Tongue (tissue), 2 donors: ENCODE results near the gene PBX3. TPM values are rescaled to one million over a fixed set of nuclear protein-coding genes. Genes with fewer than 3 reads are reported as not detected.
"Not testable (repeated sequence)": the region's sequence is repeated elsewhere in the genome, so short reads cannot be mapped to it uniquely, and the experiment has no call there.

Experiments used
- DNase-seq: peaks from one replicate; pipeline ENCODE4 v3.0.0-alpha.2; 2015
- total RNA-seq: library from RNA; depleted of rRNA; stranded (reverse); fragments of >200 nt; gene quantifications from one replicate; pipeline ENCODE4 v1.2.3, GENCODE V29; 2014

PBX3 gene
- total RNA-seq, 1 donor from 2014 or later = 33.1 TPM

- DNase-seq = no peak
These were observed 2.2 kb downstream of the PBX3 start for GRCh38 chr9:125749287-125749935.

DNA sequence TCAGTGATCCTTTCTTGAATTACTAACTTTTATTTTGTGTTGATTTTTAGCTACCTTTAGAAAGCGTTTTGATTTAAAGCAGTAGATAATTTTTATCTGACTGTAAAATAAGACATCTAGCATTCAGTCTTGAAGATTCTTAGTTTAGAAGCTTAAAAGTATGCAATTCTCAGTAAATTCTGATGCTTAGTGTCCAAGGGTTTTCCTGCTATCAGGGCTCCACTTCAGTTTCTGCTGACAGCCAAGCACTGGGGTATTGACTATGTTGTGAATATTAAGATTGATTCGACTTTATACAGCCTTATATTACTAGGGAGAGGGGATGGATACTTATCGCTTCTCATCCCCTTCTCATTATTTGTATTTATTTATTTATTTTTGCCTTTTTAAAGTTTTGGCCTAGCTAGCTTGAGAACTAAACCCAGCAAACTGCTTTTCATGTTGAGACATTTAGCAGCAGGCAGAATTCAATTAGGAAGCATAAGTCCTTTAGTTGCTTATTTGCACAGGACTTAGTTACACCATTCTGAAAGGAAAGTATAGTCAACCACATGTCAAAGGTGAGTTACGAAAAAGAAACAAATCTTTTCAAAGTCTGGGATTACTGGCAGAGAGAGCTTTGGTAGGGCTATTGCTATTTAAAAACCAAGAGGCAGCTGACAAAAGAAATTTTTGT lies 2.9 kb downstream of the PBX3 start:
- peak; percentile 20 for DNase-seq

- no peak for DNase-seq
These were observed 3.4 kb downstream of the PBX3 start for GRCh38 chr9:125750627-125751011.

GRCh38 chr9:125752070-125752628 lies 5.0 kb downstream of the PBX3 start:
- DNase-seq = no peak

DNA sequence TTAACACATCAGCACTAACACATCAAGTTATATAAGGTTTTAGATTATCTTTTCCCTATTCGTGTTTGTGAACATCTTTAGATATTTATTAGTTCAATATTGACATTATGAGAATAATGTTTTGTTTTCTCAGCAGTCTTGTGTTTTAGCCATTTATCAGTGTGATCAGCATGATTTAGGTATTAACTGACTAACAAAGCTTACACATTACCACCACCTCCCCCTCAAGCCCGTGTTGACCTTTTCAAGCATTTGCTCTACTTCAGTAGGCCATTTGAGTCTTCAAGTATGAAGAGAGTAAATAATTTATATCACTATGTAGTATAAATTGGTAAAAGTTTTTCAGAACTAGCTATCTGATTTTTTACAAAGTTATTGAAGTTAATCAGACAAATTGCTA lies 6.9 kb downstream of the PBX3 start:
- no peak for DNase-seq

- no peak for DNase-seq
These were observed 8.2 kb downstream of the PBX3 start for GRCh38 chr9:125755340-125755739.

GRCh38 chr9:125756518-125756917 lies 9.3 kb downstream of the PBX3 start:
- no peak for DNase-seq

DNA sequence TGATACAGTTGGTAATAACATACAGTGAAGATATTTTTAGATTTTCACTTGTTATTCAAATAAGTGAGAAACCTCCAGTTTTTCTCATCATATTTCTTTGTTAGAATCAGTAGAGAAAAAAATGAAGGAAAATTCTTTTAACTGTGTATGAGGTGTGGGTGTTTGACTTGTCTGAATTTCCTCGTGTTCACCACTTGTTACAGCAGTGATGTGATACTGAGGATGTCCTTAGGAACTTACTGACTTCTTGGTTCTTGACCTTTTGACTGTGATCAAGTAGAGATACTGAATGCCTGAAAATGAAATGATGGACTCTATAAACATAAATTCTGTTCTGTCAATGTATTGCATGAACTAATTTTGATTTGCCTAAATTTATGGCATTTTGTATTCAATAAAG lies 10.7 kb downstream of the PBX3 start:
- no peak for DNase-seq

GRCh38 chr9:125758986-125759763 lies 12.0 kb downstream of the PBX3 start:
- DNase-seq = no peak

DNA sequence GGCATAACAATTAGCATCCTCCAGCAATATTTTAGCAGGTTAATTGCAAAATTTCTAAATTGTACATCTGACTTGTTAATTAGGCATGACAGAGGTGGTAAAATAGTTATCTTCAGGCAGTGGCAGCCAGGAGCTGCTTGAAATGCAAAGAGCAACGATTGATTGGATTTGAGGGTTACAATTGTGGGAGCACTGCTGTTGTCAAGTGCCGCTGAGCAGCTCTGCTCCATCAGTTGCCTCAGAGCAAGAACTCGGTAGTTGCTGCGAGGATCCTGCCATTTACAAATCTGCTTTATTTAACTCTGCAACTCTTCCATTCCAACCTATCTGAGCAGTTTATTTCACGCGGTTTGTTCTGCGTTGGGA lies 12.6 kb downstream of the PBX3 start:
- no peak for DNase-seq

DNA sequence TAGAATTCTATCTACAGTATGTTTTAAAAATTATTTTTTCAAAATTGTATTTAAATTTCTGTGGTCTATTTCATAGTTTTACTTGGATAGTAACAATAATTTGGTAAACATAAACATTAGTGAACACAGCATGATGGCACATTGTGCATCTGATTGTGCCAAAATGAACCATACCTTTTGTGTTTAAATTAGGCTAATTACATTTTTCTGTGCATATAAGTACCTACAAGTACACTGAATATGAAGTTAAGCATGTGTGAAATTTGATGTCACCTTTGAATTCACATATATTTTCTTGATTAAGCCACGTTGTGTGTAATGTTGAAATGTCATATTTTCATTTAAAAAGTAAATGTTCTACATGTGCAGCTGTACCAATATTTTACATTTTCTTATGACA lies 13.4 kb downstream of the PBX3 start:
- no peak for DNase-seq

DNA sequence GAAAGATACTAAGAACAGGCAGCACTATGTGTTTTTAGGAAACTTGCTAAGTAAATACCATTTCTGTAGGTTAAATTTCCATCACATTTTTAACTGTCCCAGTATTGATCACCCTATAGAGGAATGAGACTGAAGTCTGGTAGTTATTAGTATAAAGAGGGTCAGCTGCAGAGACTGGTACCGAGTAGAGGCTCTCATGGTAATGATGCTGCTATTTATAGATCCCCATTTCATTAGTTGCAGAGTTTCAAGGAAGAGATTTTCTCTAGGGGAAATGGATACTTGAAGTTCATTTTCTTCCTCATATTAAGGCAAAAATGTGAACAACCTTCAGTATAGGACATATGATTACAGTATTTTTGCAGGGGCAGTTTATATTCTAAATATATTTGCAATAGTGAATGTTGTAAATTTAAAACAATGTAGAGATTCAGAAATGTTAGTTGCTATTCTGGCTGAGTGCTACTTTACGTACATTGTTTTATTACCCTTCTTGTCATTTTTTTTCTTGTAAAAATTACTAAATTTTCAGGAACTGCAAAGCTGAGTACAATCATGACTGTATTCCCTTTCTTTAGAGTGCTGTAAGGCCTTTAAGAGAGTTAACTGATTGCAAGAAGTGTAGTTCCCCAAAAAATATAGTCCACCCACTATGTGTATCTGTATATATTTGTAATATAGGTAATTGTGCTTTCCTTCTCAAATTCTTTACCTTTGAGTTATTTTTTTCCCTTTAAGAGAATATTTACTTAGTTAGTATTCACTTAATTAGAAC lies 14.7 kb downstream of the PBX3 start:
- no peak for DNase-seq

- DNase-seq = peak; percentile 48
These were observed 16.2 kb downstream of the PBX3 start for GRCh38 chr9:125763394-125763801.

- DNase-seq = no peak
These were observed 17.0 kb downstream of the PBX3 start for GRCh38 chr9:125764198-125764597.

GRCh38 chr9:125766468-125767221 lies 19.5 kb downstream of the PBX3 start:
- no peak for DNase-seq

DNA sequence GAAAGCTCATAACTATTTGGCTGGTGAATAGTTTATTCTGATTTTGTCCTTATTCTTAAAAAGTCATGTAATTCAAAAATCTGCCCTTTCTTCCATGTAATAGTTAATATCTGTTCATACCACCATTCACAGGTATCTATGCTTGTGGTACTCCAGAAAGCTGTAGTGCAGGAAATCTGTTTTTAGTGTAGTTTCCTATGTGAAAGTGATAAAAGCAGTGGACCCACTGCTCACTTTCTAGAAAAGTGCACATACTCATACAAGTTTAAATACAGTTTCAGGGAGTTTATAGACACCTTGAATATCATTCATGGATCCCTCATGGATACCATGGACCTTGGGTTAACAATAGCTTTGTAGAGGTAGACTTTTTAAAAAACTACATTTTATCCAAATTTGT lies 20.2 kb downstream of the PBX3 start:
- no peak for DNase-seq

DNA sequence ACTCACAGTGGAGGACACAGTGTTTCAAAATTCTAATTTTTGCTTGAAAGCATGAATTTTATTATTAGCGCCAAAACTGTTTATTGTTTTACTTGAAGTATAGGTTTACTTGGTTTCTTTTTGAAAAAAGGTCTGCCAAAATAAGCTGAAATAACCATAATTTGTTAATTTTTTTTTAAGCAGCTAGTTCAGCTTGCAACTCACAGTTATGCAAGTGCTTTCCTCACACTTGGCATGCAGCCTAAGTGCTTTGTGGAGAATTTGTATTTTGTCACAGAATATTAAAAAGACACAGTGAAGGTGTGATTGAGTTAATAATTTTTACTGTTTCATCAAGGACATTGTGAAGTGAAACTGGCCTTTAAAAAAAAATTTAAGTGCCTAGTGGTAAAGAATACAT lies 21.6 kb downstream of the PBX3 start:
- no peak for DNase-seq

DNA sequence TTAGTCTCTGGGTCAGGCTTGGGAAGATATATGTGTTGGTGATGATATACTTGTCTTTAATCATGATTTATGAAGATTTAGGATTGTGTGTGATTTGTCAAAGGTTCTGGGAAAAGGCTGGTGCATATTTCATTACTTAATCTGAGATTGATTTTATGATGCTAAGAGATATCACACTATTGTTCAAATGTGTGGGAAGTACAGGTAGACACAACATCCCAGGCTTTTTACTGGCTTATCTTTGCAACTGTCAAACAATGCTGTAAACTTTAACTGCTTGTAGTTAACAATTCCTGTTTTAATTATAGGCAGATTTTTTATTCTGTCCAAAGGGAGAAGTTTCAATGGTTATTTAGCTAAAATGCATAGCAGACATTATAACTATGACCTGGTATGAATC lies 23.9 kb downstream of the PBX3 start:
- DNase-seq = no peak

- no peak for DNase-seq
These were observed 25.6 kb downstream of the PBX3 start for GRCh38 chr9:125772740-125773139.

DNA sequence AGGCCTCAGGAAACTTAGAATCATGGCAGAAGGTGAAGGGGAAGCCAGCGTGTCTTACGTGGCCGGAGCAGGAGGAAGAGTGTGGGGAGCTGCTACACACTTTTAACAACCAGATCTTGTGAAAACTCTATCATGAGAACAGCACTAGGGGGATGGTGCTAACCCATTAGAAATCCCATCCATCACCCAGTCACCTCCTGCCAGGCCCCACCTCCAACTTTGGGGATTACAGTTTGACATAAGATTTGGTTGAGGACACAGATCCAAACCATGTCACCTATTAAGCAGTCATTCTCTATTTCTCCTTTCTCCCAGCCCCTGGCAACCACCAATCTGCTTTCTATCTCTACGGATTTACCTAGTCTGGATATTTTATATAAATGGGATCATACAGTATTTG lies 26.9 kb downstream of the PBX3 start:
- no peak for DNase-seq

- DNase-seq = not testable (repeated sequence)
These were observed 29.6 kb downstream of the PBX3 start for GRCh38 chr9:125776789-125777188.
